ENCODE results near the gene MYOM3. TPM values are rescaled to one million over a fixed set of nuclear protein-coding genes. Genes with fewer than 3 reads are reported as not detected.

MYOM3 gene
- total RNA-seq, 1 experiment from 2014 or later, result 1.5 TPM

DNA sequence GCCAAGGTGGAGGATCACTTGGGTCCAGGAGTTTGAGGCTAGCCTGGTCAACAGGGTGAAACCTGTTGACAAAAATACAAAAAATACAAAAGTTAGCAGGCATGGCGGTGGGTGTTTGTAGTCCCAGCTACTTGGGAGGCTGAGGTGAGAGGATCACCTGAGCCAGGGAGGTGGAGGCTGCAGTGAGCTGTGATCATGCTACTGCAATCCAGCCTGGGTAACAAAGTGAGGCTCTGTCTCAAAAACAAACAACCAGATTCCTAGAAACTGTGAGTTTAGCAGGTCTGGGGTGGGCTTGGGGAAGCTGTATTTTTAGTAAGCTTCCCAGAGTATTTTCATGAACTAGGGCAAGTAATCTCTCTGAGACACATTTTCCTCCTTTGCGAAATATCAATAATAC is 5.2 kb upstream of the MYOM3 start:
- DNase-seq (ENCODE audit: low read depth), result no peak

DNA sequence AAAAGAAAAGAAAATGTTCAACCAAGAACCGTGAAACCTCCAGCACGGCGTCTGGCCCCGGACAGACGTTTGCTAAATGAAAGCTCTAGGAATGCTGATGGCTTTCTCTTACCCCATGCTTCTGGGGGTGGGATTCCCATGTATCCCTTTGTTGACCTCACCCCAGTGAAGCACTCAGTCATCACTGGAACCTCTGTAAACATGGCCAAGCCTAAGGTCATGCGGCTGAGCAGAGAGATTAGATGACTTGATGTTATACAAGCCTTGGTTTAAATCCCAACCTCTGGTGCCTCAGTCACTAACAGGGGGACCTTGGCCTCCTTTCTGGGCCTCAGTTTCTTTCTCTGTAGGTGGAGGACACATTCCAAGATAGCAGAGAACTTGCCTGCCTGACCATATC is 2.8 kb upstream of the MYOM3 start:
- no peak for DNase-seq (ENCODE audit: low read depth)

- DNase-seq (ENCODE audit: low read depth), result no peak
Measured at GRCh38 chr1:24113641-24114033, 1.7 kb upstream of the MYOM3 start.

DNA sequence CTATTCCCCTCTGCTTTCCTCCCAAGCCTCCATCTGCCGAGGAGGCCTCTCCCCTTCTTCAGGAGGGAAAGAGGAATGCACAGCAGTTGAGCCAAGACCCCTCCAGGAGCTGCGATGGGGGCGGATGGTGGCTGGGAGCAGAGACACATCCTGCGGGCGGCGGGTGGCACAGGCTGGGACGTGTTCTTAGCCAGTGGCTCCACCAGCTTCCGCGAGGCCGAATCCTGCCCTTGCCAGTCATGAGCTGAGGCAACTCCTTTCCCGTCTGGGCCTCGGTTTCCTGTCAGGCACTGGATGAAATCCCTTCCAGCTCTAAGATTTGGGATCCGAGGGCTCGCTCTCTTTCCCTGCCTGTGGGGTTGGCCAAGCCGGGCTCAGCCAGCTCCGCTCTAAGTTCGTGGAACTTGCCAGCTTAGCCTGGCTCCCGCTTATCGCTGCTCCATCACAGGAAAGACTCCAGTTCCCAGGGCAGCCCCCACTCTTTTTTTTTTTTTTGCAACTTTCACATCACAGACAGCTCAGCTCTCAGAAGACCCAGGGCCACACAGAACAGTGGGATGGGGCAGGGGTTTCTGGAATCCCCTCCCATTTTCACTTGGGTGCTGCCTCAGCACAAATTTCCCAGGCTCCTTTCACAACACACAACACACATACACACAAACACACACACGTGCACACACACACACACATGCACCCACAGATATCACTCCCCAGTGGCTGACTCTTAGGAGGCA is 506 bp downstream of the MYOM3 start:
- DNase-seq (ENCODE audit: low read depth), result no peak

- no peak for DNase-seq (ENCODE audit: low read depth)
Measured at GRCh38 chr1:24110642-24111261, 1.2 kb downstream of the MYOM3 start.

DNA sequence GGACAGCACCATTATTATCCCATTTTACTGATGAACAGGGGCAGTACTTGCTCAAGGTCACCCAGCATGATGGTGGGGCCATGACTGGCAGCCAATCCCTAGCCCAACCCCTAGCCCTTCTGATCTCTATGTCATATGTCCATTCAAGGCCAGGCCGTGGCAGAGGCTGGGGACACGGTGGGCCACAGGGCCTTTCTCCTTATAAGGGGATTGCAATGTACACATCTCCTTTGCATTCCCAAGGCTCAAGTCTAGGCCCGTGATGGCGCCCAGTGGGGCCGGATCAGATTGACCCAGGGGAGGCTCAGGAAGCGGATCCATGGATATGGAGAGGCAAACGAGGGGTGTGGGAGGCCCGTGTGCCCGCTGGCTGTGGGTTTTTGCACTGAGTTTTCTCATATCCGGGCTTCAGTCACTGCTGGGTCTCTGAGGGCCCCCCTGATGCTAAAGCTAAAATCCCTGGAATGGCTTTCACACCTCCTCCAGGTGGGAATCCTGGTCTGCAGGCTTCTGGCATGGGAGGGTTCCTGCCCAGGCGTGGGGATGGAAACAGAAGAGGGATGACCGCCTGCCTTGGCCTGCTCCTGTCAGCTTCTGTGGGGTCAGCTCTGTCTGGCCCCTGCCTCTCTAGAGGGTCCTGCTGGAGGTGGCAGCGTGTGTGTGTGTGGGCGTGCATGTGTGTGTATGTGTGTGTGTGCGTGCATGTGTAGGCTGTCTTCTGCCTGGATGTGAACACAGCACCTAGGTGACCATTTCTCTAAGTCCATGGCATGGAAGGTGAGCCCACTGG is 2.1 kb downstream of the MYOM3 start:
- no peak for DNase-seq (ENCODE audit: low read depth)

DNA sequence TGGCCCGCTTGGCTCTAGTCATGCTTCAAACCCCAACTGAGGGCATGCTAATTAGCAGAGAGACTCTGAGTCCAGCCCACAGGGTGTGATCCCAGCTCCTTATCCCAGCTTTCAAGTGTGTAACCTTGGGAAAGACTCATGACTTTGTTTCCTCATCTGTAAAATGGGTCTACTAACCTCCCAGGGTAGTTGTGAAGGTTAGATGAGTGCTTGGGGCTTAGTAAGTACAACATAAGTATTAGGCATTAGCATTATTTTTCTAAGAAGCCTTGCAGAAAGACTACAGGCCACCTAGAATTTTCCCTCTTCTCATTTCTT is 2.8 kb downstream of the MYOM3 start:
- DNase-seq (ENCODE audit: low read depth), result no peak

- peak; percentile 91 for DNase-seq (ENCODE audit: low read depth)
Measured at GRCh38 chr1:24108334-24109165, 3.4 kb downstream of the MYOM3 start.

DNA sequence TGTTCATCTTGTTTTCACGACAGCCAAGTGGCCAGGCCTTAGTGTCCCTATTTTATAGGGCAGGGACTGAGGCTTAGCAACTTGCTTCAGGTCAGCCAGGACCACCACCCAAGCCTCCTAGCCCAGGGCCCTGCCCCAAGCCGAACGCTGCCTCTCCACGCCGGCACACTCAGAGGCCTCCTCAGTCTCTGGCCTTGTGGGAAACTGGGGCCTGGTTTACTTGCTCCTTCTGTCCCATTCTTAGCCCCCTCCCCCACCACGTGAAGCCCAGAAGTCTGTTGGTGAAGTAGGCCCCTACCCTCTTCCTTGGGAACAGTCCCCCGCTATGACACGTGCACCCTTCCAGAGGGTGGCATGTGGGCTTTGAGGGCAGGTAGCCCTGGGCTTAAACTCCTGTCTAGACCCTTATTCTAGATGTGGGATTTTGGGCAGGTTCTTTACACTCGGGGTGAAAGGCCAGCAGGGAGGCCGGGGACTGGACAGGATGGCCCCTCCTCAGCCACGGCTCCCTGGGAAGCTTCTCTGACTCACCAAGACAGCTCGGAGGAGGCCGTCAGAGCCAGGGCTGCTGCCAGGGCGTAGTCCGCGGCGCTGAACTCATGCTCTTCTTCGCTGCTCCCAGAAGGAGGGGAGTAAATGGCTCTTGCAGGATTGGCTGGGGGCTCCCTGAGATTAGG is 4.3 kb downstream of the MYOM3 start:
- DNase-seq (ENCODE audit: low read depth), result peak; percentile 67

DNA sequence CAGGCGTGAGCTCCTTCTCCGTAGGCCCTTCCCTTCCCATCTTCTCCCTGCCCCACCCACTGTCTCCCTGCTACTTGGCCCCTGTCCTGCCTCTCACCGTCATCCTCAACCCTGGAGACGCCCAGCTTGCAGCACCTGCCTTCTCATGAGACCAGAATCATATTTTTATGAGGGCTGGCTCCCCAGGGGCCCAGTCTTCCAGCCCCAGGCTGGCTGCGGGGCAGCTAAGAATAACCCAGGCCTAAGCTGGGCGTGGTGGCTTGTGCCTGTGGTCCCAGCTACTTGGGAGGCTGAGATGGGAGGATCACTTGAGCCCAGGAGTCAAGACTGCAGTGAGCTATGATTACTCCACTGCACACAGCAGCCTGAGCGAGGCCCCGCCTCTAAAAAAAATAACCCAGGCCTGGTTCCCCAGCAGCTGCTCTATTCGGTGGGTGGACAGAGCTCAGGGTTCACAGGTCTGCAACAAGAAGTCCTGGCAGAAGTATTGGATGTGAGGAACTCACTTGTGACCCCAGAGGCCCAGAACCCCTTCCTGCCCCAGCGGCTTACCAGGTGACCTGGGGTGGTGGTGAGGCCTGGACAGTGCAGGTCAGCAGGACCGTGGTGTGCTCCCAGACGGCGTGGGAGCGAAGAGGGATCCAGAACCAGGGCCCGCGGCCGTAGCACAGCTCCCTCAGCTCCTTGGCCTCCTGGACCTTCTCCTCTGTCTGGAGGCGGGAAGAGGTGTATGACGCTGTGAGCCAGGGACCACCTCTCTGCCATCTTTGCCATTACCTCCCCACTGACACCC is 6.4 kb downstream of the MYOM3 start:
- no peak for DNase-seq (ENCODE audit: low read depth)

DNA sequence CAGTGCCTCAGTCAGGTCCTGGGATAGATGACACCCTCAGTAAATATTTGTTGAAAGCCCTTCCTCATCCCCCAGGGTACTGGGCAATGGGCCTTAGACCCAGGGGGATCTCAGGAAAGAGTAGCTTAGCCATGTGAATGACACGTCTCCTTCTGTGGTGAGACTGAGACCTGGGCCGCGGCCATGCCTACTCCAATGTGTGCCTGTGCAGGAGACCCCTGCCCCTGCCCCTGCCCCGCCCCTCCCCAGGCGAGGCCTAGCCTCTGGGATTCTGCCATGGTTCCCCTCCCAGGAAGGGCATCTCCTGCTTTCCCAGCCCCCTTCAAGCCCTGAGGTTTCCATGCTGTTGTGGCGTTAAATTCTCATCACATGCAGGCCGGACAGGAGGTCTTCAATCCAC is 7.1 kb downstream of the MYOM3 start:
- DNase-seq (ENCODE audit: low read depth), result no peak

DNA sequence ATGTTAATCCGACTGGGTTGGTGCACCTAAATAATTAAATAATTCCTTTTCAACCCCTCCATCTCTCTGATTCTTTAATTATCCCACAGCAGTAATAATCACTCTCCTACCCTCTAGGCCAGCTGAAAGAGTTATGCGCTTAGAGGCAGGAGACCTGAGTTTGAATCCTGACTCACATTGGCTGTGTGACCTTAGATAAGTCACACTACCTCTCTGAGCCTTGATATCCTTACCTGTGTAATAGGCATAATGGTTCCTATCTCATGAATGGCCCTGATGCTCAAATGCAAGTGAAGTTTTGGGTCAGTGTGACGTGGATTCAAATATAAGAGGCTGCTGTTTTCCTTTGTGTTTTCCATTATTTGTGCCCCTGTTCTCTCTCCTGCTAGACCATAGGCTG is 8.1 kb downstream of the MYOM3 start:
- DNase-seq (ENCODE audit: low read depth), result no peak

DNA sequence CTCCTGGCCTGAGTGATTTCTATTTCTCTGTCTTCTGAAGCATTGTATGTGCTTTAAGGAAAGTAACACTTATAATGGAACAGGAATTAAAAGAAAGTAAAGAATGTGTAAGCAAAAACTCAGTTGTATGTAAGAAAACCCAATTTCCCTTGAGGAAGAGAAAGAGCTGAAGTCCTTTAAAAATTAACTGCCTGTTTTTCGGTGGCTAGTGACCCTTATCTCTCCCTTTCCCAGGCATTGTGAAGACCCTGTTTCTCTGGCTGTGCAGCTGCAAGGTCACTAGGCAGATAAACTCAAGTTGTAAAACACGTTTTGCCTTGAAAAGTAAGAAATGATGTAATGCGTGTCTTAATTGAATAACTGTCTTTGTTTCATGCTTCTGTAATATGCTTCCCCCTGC is 8.5 kb downstream of the MYOM3 start:
- no peak for DNase-seq (ENCODE audit: low read depth)

DNA sequence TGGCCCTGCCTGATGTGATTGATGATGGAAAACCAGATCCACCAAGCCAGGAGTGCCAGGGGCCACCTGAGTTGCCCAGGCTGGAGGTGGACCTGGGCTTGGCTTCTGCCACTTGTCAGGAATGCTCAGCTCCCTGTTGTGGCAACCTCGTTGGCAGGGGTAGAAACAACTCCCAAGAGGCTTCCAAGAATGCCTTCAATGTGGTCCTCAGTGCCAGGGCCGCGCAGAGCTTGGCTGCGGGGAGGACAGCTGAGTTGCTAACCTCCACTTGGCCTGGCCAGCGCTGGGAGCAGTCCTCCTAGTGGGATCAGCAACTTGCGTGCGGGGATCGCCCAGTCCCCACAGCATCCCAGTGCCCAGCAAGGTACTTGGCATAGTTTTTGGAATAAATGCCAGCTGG is 9.0 kb downstream of the MYOM3 start:
- DNase-seq (ENCODE audit: low read depth), result no peak

GRCh38 chr1:24101796-24102586 is 9.9 kb downstream of the MYOM3 start:
- no peak for DNase-seq (ENCODE audit: low read depth)

GRCh38 chr1:24100945-24101737 is 10.8 kb downstream of the MYOM3 start:
- no peak for DNase-seq (ENCODE audit: low read depth)

DNA sequence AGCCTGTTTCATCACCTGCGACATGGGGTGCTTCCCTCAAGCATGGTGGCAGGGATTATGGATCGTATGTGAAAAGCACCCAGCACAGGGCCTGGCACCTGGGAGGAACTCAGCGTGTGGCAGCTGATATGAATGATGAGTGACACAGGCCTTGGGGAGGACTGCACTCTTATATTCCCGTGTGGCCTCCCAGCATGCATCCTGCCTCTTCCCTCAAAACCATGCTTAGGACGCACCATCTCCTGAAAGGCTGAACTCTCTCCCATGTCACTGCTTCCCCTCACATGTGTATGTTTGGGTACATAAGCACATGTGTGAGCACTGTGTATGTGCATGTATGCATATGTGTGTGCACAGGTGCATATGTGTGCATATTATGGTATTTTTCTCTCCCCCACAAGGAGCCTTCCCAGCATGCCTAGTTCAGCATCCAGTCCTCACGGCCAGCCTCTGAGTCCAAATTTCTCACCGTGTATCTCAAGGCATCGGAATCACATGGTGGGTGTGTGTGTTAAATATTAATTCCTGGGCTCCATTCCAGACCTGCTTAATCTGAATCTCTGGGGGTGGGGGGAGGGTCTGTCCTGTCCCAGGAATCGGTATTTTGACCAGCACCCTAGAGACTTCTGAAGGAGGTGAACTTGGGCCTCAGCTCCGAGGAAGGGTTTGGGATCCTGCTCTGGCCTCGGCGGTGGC is 12.8 kb downstream of the MYOM3 start:
- no peak for DNase-seq (ENCODE audit: low read depth)

DNA sequence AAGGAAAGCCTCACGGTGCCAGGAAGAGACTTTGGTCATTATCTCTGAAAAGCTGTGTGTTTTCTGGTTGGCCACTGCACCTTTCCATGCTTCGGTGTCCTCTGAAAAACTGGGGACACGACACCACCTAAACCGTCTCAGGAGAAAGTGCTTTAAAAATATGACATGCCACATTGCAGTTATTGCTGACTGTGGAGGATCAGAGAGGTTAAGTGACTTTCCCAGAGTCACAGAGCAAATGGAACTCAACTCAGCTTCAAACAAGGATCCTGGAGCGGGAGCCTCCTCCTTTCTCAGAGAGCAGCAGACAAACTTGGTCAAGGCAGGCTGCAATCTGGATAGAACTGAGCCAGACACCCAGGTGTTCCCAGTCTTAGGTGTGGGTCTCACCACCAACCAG is 13.8 kb downstream of the MYOM3 start:
- DNase-seq (ENCODE audit: low read depth), result no peak
